SK-N-SH (cell line): ENCODE results near the gene ARID1B. TPM values are rescaled to one million over a fixed set of nuclear protein-coding genes. Genes with fewer than 3 reads are reported as not detected.

Source experiments
- CTCF ChIA-PET: fragments of 300-600, 350-600 bp; formaldehyde crosslinking; extraction: SDS; loops from one replicate; lab custom pipeline; 2021; lab: Yijun Ruan, JAX
- POLR2A ChIA-PET: fragments of 350-600 bp; sonication (Branson Sonifier 250); formaldehyde crosslinking; extraction: SDS; loops from one replicate; lab custom pipeline; 2020; ENCODE audit warnings: antibody characterized with exemption, inconsistent platforms; lab: Yijun Ruan, JAX
- DNase-seq: peaks from one replicate; pipeline ENCODE4 v3.0.0; 2012
- H2AFZ ChIP-seq: fragments of 200-600 bp; sonication (generic); 2 replicates; pipeline ENCODE4 v1.8.1; 2016; ENCODE audit warnings: antibody characterized with exemption, mild to moderate bottlenecking, low read depth
- H3F3A ChIP-seq: fragments of 200-600 bp; sonication (generic); replicated peaks from 2 replicates; pipeline ENCODE3; 2016; ENCODE audit warnings: antibody characterized with exemption, mild to moderate bottlenecking; ENCODE audit not compliant: insufficient read depth
- H3K27ac ChIP-seq, 2 experiments: fragments of 200-500 bp in 1 of 2; fragments of 200-600 bp in 1 of 2; sonication (Bioruptor generic) in 1 of 2; sonication (generic), shearing (Covaris generic) in 1 of 2; 2 replicates each; pipeline versions ENCODE4 v1.5.1 to v1.6.1; 2014 to 2016; ENCODE audit warnings: low read depth in 2 of 2, inconsistent platforms in 1 of 2, low read length in 1 of 2, mild to moderate bottlenecking in 1 of 2, mixed read lengths in 1 of 2
- H3K27me3 ChIP-seq: fragments of 200-600 bp; sonication (generic), shearing (Covaris generic); 2 replicates; pipeline ENCODE4 v1.6.1; 2016; ENCODE audit warnings: mixed run types; ENCODE audit not compliant: insufficient read depth
- H3K36me3 ChIP-seq, 2 experiments: fragments of 200-500 bp in 1 of 2; fragments of 200-600 bp in 1 of 2; sonication (Bioruptor generic) in 1 of 2; sonication (generic) in 1 of 2; replicated peaks in 1 of 2; 2 replicates each; pipeline versions ENCODE3 to v1.5.1; 2014 to 2016; ENCODE audit warnings: low read length in 1 of 2, mild to moderate bottlenecking in 1 of 2; ENCODE audit not compliant: insufficient read depth in 2 of 2, control insufficient read depth in 1 of 2
- H3K4me1 ChIP-seq, 2 experiments: fragments of 200-500 bp in 1 of 2; fragments of 200-600 bp in 1 of 2; sonication (Bioruptor generic) in 1 of 2; sonication (generic), shearing (Covaris generic) in 1 of 2; 2 replicates each; pipeline versions ENCODE4 v1.5.1 to v1.6.1; 2014 to 2016; ENCODE audit warnings: low read depth in 1 of 2, low read length in 1 of 2, mixed run types in 1 of 2; ENCODE audit not compliant: insufficient read depth in 2 of 2, control insufficient read depth in 1 of 2
- H3K4me2 ChIP-seq: fragments of 200-600 bp; sonication (generic), shearing (Covaris generic); 2 replicates; pipeline ENCODE4 v1.6.1; 2017; ENCODE audit warnings: mixed run types
- H3K4me3 ChIP-seq, 2 experiments: fragments of 200-500 bp in 1 of 2; fragments of 200-600 bp in 1 of 2; sonication (Bioruptor generic) in 1 of 2; sonication (generic), shearing (Covaris generic) in 1 of 2; 2 replicates each; pipeline versions ENCODE4 v1.5.1 to v1.8.1; 2014 to 2016; ENCODE audit warnings: low read depth in 2 of 2, inconsistent platforms in 1 of 2, low read length in 1 of 2, mild to moderate bottlenecking in 1 of 2, mixed read lengths in 1 of 2, moderate library complexity in 1 of 2
- H3K79me2 ChIP-seq: fragments of 200-600 bp; sonication (generic); 2 replicates; pipeline ENCODE4 v1.8.1; 2017; ENCODE audit warnings: mild to moderate bottlenecking; ENCODE audit not compliant: insufficient read depth
- H3K9ac ChIP-seq: fragments of 200-600 bp; sonication (generic); 2 replicates; pipeline ENCODE4 v1.6.1; 2017; ENCODE audit warnings: mixed run types
- H3K9me2 ChIP-seq: fragments of 200-600 bp; sonication (generic); 2 replicates; pipeline ENCODE4 v1.6.1; 2017; ENCODE audit warnings: mixed run types
- H3K9me3 ChIP-seq: fragments of 200-600 bp; sonication (generic); 2 replicates; pipeline ENCODE4 v1.6.1; 2017; ENCODE audit warnings: mixed run types, mild to moderate bottlenecking, moderate library complexity
- H4K20me1 ChIP-seq: fragments of 200-600 bp; sonication (generic); 2 replicates; pipeline ENCODE4 v1.6.1; 2017; ENCODE audit warnings: mild to moderate bottlenecking, mixed run types; ENCODE audit not compliant: insufficient read depth
- ELF1 ChIP-seq: IDR thresholded peaks from 2 replicates; pipeline ENCODE4 v1.4.0; 2012
- EP300 ChIP-seq, 2 experiments: IDR thresholded peaks; 2 replicates each; pipeline versions ENCODE4 v1.4.0 to v1.6.1; 2012; ENCODE audit warnings: borderline replicate concordance in 1 of 2, low read depth in 1 of 2, low read length in 1 of 2
- EZH2phosphoT487 ChIP-seq: fragments of 200-600 bp; sonication (generic); IDR thresholded peaks from 2 replicates; pipeline ENCODE4 v1.6.1; 2017; ENCODE audit warnings: low read depth, mixed run types, mild to moderate bottlenecking, antibody characterized with exemption, moderate library complexity, borderline replicate concordance
- FOSL2 ChIP-seq: IDR thresholded peaks from 2 replicates; pipeline ENCODE4 v1.4.0; 2012; ENCODE audit warnings: low read depth, mild to moderate bottlenecking, moderate library complexity, borderline replicate concordance
- JUND ChIP-seq: IDR thresholded peaks from 2 replicates; pipeline ENCODE4 v1.4.0; 2012
- MXI1 ChIP-seq: IDR thresholded peaks from 2 replicates; pipeline ENCODE4 v1.6.1; 2012; ENCODE audit warnings: mild to moderate bottlenecking, low read depth, low read length, improper control_type of control experiment
- NFIC ChIP-seq: IDR thresholded peaks from 2 replicates; pipeline ENCODE4 v1.4.0; 2012; ENCODE audit warnings: borderline replicate concordance
- NRF1 ChIP-seq: IDR thresholded peaks from 2 replicates; pipeline ENCODE4 v1.6.1; 2012; ENCODE audit warnings: low read depth, mild to moderate bottlenecking, low read length
- PBX3 ChIP-seq: IDR thresholded peaks from 2 replicates; pipeline ENCODE4; 2012
- RCOR1 ChIP-seq: fragments of 150-350 bp; IDR thresholded peaks from 2 replicates; pipeline ENCODE4 v1.6.1; 2017; ENCODE audit warnings: antibody characterized with exemption, low read length
- RXRA ChIP-seq: IDR thresholded peaks from 2 replicates; pipeline ENCODE4 v1.4.0; 2012; ENCODE audit warnings: low read depth, mild to moderate bottlenecking, borderline replicate concordance
- SIN3A ChIP-seq: IDR thresholded peaks from 2 replicates; pipeline ENCODE4 v1.6.1; 2012; ENCODE audit warnings: low read depth, mild to moderate bottlenecking, low read length, moderate library complexity, borderline replicate concordance
- TCF12 ChIP-seq: IDR thresholded peaks from 2 replicates; pipeline ENCODE4 v1.4.0; 2012
- TEAD4 ChIP-seq: IDR thresholded peaks from 2 replicates; pipeline ENCODE4 v1.4.0; 2012; ENCODE audit warnings: mild to moderate bottlenecking, borderline replicate concordance; ENCODE audit not compliant: insufficient read depth
- USF1 ChIP-seq: IDR thresholded peaks from 2 replicates; pipeline ENCODE4 v1.4.0; 2012; ENCODE audit warnings: low read depth, borderline replicate concordance
- USF2 ChIP-seq: fragments of 150-350 bp; IDR thresholded peaks from 2 replicates; pipeline ENCODE4 v1.6.1; 2017; ENCODE audit warnings: antibody characterized with exemption, low read length, low read depth, borderline replicate concordance
- WGBS: methylation state at CpG from one replicate; pipeline ENCODE4 v1.1.6; 2017; ENCODE audit warnings: low lambda C conversion rate; 5-methylcytosine and 5-hydroxymethylcytosine counted together
- polyA plus RNA-seq, 3 experiments: library from polyadenylated mRNA; depleted of rRNA; stranded (reverse); fragments of >200 nt; gene quantifications; 2 replicates each; pipeline ENCODE4 v1.2.3, GENCODE V29; 2012

ARID1B gene
- polyA plus RNA-seq, 1 of the 3 experiments (the other 2 are of a cell fraction): 13.6 TPM

- Histone ChIP-seq H3K9ac (no peak overlapping the region), H3K4me3 (no peak overlapping the region), H3K4me1 (peaks cover 3 to 4% of the 10 kb centered on the region in 2 experiments; a peak in 2 of 4 replicates), H2AFZ (no peak overlapping the region), H3K9me3 (no peaks in the 10 kb centered on the region), H3F3A (peaks cover 4% of the 10 kb centered on the region), H4K20me1 (no peaks in the 10 kb centered on the region), H3K27me3 (no peaks in the 10 kb centered on the region; the same call in 1 of the 2 replicates), H3K4me2 (no peak overlapping the region), H3K27ac (no peak overlapping the region), H3K36me3 (no peaks in the 10 kb centered on the region), H3K79me2 (no peaks in the 10 kb centered on the region), H3K9me2 (no peaks in the 10 kb centered on the region)
- TF ChIP-seq USF2 (no peak), ELF1 (no peak), EZH2phosphoT487 (no peak), MXI1 (no peak), RXRA (no peak), NRF1 (no peak), TCF12 (no peak), RCOR1 (no peak), USF1 (no peak), NFIC (no peak), JUND (no peak)
- DNase-seq: no peak
- ChIA-PET POLR2A (no interaction called here), CTCF (no interaction called here)
- 84% methylated on average over 5 of the region's 5 CpGs for WGBS
Observed at GRCh38 chr6:156727715-156728385, 49.3 kb upstream of the ARID1B start.

GRCh38 chr6:156729248-156729647, 47.9 kb upstream of the ARID1B start:
- H4K20me1 ChIP-seq: no peaks in the 10 kb centered on the region
- no peaks in the 10 kb centered on the region for H3K9me2 ChIP-seq
- H3K4me2 ChIP-seq: no peak overlapping the region
- no peak overlapping the region for H2AFZ ChIP-seq
- no peaks in the 10 kb centered on the region for H3K9me3 ChIP-seq
- peaks cover 3 to 4% of the 10 kb centered on the region in 2 experiments; a peak in 2 of 4 replicates for H3K4me1 ChIP-seq
- H3K27me3 ChIP-seq: no peaks in the 10 kb centered on the region; the same call in 1 of the 2 replicates
- H3K9ac ChIP-seq: no peak overlapping the region
- 33% methylated on average over 2 of the region's 2 CpGs for WGBS
- TF ChIP-seq NFIC (peak; percentile 33; the same call in 1 of the 2 replicates), MXI1 (no peak), SIN3A (no peak), EP300 (IDR thresholded peaks at IDR 0.05; ENCODE audit: borderline replicate concordance in 1 of 2, low read depth in 1 of 2, low read length in 1 of 2) (peak in 1 of 2 experiments; percentile 45; a peak in 1 of 4 replicates), TCF12 (peak; percentile 78), FOSL2 (peak; percentile 64; the same call in 1 of the 2 replicates), NRF1 (no peak), PBX3 (peak; percentile 59), JUND (peak; percentile 79), TEAD4 (peak; percentile 61; the same call in 1 of the 2 replicates)
- H3K4me3 ChIP-seq: no peak overlapping the region
- no peak overlapping the region for H3K27ac ChIP-seq
- H3K79me2 ChIP-seq: no peaks in the 10 kb centered on the region
- peaks cover 4% of the 10 kb centered on the region for H3F3A ChIP-seq
- ChIA-PET POLR2A (no interaction called here), CTCF (no interaction called here)
- no peaks in the 10 kb centered on the region for H3K36me3 ChIP-seq
- no peak for DNase-seq
